Ovary (tissue), 3 donors: ENCODE data around the gene UBE2G2.

Experiments
- EP300 ChIP-seq: sonication (generic); formaldehyde crosslinking; IDR thresholded peaks from one replicate; pipeline ENCODE4 v1.6.1; 2017; ENCODE audit warnings: antibody characterized with exemption
- POLR2A ChIP-seq: fragments of 450-650 bp; IDR thresholded peaks from one replicate; pipeline ENCODE4 v1.6.1; 2017; ENCODE audit warnings: antibody characterized with exemption, mild to moderate bottlenecking, moderate library complexity
- TF ChIP-seq, protein P1 (sequence below), 3 donors: fragments of 450-650 bp in 2 of 3; fragments of 200-600 bp in 1 of 3; IDR thresholded peaks; one replicate each; pipeline versions ENCODE4 v1.5.1 to v1.8.0; 2016 to 2022; ENCODE audit warnings: antibody characterized with exemption in 3 of 3, mild to moderate bottlenecking in 1 of 3
- donor health status: DM: no; HTN: no; CAD: no.

GRCh38 chr21:44829507-44830092 lies 28.0 kb upstream of the UBE2G2 start:
- TF ChIP-seq, protein P1, sequence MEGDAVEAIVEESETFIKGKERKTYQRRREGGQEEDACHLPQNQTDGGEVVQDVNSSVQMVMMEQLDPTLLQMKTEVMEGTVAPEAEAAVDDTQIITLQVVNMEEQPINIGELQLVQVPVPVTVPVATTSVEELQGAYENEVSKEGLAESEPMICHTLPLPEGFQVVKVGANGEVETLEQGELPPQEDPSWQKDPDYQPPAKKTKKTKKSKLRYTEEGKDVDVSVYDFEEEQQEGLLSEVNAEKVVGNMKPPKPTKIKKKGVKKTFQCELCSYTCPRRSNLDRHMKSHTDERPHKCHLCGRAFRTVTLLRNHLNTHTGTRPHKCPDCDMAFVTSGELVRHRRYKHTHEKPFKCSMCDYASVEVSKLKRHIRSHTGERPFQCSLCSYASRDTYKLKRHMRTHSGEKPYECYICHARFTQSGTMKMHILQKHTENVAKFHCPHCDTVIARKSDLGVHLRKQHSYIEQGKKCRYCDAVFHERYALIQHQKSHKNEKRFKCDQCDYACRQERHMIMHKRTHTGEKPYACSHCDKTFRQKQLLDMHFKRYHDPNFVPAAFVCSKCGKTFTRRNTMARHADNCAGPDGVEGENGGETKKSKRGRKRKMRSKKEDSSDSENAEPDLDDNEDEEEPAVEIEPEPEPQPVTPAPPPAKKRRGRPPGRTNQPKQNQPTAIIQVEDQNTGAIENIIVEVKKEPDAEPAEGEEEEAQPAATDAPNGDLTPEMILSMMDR (IDR thresholded peaks at IDR 0.05), result no peak
- no peak for TF ChIP-seq EP300
- no peak for TF ChIP-seq POLR2A
